ENCODE results near the gene SH3GL1.
"Not testable (repeated sequence)": the region's sequence is repeated elsewhere in the genome, so short reads cannot be mapped to it uniquely, and the experiment has no call there.

The SH3GL1 gene

GRCh38 chr19:4342314-4342614 lies 58.1 kb downstream of the SH3GL1 start:
- ChIA-PET CTCF (interaction anchor here (0.7 to 2.7 kb wide), 3 partner anchors 10 to 75 kb away, joined by 3 to 30 read pairs (median 18); no protein-coding TSS in a partner anchor), POLR2A (interaction anchor here (0.6 to 2.8 kb wide), 26 partner anchors 9 to 580 kb away, joined by 3 to 34 read pairs (median 7); partner anchors contain the start of genes CHAF1A, FSD1, MRPL54 and YJU2)
- TF ChIP-seq L3MBTL2 (conservative IDR thresholded peaks at IDR 0.05) (no peak), ELF4 (IDR thresholded peaks at IDR 0.05) (no peak), CTBP1 (IDR thresholded peaks at IDR 0.05; ENCODE audit: borderline replicate concordance) (no peak), BHLHE40 (IDR thresholded peaks at IDR 0.05; ENCODE audit: borderline replicate concordance) (no peak), FOXK2 (IDR thresholded peaks at IDR 0.05) (no peak), SP1 (IDR thresholded peaks at IDR 0.05) (no peak), SUZ12 (IDR thresholded peaks at IDR 0.05) (no peak), PKNOX1 (IDR thresholded peaks at IDR 0.05) (no peak)
- no peak for DNase-seq (ENCODE audit: extremely low spot score)

DNA sequence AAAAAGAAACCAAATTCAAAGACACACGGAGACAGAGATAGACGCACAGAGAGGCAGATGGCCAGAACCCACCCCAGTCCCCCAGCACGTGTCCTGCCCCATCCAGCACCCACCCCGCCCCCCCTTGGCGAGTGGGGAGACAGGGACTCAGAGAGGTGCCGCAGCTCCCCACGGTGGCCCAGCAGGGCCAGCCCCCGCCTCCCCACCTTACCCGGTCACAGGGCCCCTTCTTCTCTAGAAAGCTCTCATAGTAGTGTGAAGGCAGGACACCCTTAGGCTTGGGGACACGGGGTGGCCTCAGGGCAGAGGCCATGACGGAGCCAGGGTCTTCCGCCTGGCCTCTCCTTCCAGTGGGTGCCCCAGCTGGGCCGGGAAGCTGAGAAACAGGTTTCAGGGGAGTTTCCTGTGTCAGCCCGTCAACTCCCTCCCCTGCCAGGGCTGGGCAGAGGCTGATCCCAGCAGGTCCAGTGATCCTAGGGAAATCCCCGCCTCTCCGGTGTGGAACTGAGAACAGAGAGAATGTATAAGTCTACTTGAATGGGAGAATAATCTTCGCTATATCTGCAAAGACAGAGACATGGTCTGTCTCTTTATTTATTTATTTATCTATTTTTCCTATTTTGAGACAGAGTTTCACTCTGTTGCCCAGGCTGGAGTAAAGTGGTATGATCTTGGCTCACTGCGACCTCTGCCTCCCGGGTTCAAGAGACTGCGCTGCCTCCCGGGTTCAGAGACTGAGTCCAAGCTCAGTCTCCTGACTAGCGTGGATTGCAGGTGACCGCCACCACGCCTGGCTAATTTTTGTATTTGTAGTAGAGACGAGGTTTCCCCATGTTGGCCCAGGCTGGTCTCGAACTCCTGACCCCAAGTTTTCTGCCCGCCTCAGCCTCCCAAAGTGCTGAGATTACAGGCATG lies 61.6 kb downstream of the SH3GL1 start, which contains the start of gene STAP2:
STAP2 (minus strand) TSS at position 387 of the 915 bp plus-strand sequence; CDS start at position 313, 74 bp downstream.
- TF ChIP-seq FOXK2 (IDR thresholded peaks at IDR 0.05) (no peak), SP1 (IDR thresholded peaks at IDR 0.05) (no peak), ARNT (IDR thresholded peaks at IDR 0.05) (no peak), PKNOX1 (IDR thresholded peaks at IDR 0.05) (no peak), FOXA1 (IDR thresholded peaks at IDR 0.05) (no peak), TARDBP (IDR thresholded peaks at IDR 0.05) (no peak), SUZ12 (IDR thresholded peaks at IDR 0.05) (no peak), L3MBTL2 (conservative IDR thresholded peaks at IDR 0.05) (no peak), BHLHE40 (IDR thresholded peaks at IDR 0.05; ENCODE audit: borderline replicate concordance) (no peak), FOXM1 (IDR thresholded peaks at IDR 0.05; ENCODE audit: borderline replicate concordance) (no peak), LEF1 (IDR thresholded peaks at IDR 0.05; ENCODE audit: borderline replicate concordance) (no peak), HDGF (IDR thresholded peaks at IDR 0.05; ENCODE audit: borderline replicate concordance) (no peak), ELF4 (IDR thresholded peaks at IDR 0.05) (no peak), CTBP1 (IDR thresholded peaks at IDR 0.05; ENCODE audit: borderline replicate concordance) (no peak)

DNA sequence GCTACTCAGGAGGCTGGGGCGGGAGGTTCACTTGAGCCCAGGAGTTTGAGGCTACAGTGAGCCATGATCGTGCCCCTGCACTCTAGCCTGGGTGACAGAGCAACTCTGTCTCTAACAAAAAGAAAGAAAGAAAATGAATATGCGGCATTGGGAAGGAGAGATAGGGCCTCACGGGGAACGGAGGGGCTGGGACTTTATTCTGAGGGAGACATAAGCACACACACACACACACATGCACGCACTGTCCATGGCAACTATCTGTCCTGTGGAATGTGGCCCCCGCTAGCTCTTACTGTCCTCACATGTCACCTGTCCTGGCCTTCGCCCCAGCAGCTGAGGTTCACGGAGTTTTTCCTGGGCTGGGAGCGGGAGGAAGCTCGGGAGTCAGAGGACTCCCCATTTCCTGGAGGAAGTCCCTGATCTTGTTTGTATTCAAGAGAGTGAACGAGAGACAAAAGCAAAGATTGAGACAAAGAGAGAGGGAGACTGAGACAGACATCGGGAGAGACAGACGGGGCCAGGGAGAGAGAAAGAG lies 62.4 kb downstream of the SH3GL1 start:
- TF ChIP-seq BHLHE40 (IDR thresholded peaks at IDR 0.05; ENCODE audit: borderline replicate concordance): no peak
- TF ChIP-seq SP1 (IDR thresholded peaks at IDR 0.05): no peak
- no peak for TF ChIP-seq LEF1 (IDR thresholded peaks at IDR 0.05; ENCODE audit: borderline replicate concordance)
- no peak for TF ChIP-seq SUZ12 (IDR thresholded peaks at IDR 0.05)
- TF ChIP-seq CTBP1 (IDR thresholded peaks at IDR 0.05; ENCODE audit: borderline replicate concordance): no peak
- TF ChIP-seq NFRKB (IDR thresholded peaks at IDR 0.05): no peak
- TF ChIP-seq L3MBTL2 (conservative IDR thresholded peaks at IDR 0.05): no peak
- TF ChIP-seq PKNOX1 (IDR thresholded peaks at IDR 0.05): no peak
- no peak for TF ChIP-seq HDGF (IDR thresholded peaks at IDR 0.05; ENCODE audit: borderline replicate concordance)
- no peak for TF ChIP-seq FOXM1 (IDR thresholded peaks at IDR 0.05; ENCODE audit: borderline replicate concordance)
- no peak for TF ChIP-seq FOXK2 (IDR thresholded peaks at IDR 0.05)
- TF ChIP-seq TARDBP (IDR thresholded peaks at IDR 0.05): no peak
- no peak for TF ChIP-seq ARNT (IDR thresholded peaks at IDR 0.05)
- no peak for TF ChIP-seq ELF4 (IDR thresholded peaks at IDR 0.05)
- TF ChIP-seq FOXA1 (IDR thresholded peaks at IDR 0.05): no peak
- TF ChIP-seq ZNF384 (IDR thresholded peaks at IDR 0.05): no peak
- ChIA-PET POLR2A (interaction anchor here (0.8 to 1.0 kb wide), 2 partner anchors 18 to 32 kb away, joined by 3 read pairs; no protein-coding TSS in a partner anchor), CTCF (no interaction called here)
- DNase-seq (ENCODE audit: extremely low spot score): no peak

More for the DNA sequence above, 61.6 kb downstream of the SH3GL1 start, which contains the start of gene STAP2:
- ChIA-PET CTCF (no interaction called here), POLR2A (interaction anchor here (0.8 kb wide), 1 partner anchor 33 kb away, joined by 3 read pairs; no protein-coding TSS in a partner anchor)
- DNase-seq (ENCODE audit: extremely low spot score): no peak

- ChIA-PET CTCF (no interaction called here), POLR2A (no interaction called here)
- TF ChIP-seq LEF1 (IDR thresholded peaks at IDR 0.05; ENCODE audit: borderline replicate concordance) (no peak), NFRKB (IDR thresholded peaks at IDR 0.05) (no peak), FOXA1 (IDR thresholded peaks at IDR 0.05) (no peak), ZNF384 (IDR thresholded peaks at IDR 0.05) (no peak), SUZ12 (IDR thresholded peaks at IDR 0.05) (no peak), SP1 (IDR thresholded peaks at IDR 0.05) (no peak), L3MBTL2 (conservative IDR thresholded peaks at IDR 0.05) (no peak), BHLHE40 (IDR thresholded peaks at IDR 0.05; ENCODE audit: borderline replicate concordance) (no peak), CTBP1 (IDR thresholded peaks at IDR 0.05; ENCODE audit: borderline replicate concordance) (no peak; the same call in 1 of the 2 replicates)
- no peak for DNase-seq (ENCODE audit: extremely low spot score)
These were observed 65.3 kb downstream of the SH3GL1 start for GRCh38 chr19:4334929-4335570.

- DNase-seq (ENCODE audit: extremely low spot score): no peak
- ChIA-PET CTCF (interaction anchor here (0.7 kb wide), 1 partner anchor 52 kb away, joined by 3 read pairs; no protein-coding TSS in a partner anchor), POLR2A (interaction anchor here (2.8 kb wide), 1 partner anchor 13 kb away, joined by 12 read pairs; the partner anchor contains the start of gene MPND)
- TF ChIP-seq CTBP1 (IDR thresholded peaks at IDR 0.05; ENCODE audit: borderline replicate concordance) (no peak), LEF1 (IDR thresholded peaks at IDR 0.05; ENCODE audit: borderline replicate concordance) (no peak), SUZ12 (IDR thresholded peaks at IDR 0.05) (no peak), FOXM1 (IDR thresholded peaks at IDR 0.05; ENCODE audit: borderline replicate concordance) (no peak), BHLHE40 (IDR thresholded peaks at IDR 0.05; ENCODE audit: borderline replicate concordance) (no peak), SP1 (IDR thresholded peaks at IDR 0.05) (no peak), L3MBTL2 (conservative IDR thresholded peaks at IDR 0.05) (no peak), ELF4 (IDR thresholded peaks at IDR 0.05) (no peak), TARDBP (IDR thresholded peaks at IDR 0.05) (no peak), PKNOX1 (IDR thresholded peaks at IDR 0.05) (no peak), HDGF (IDR thresholded peaks at IDR 0.05; ENCODE audit: borderline replicate concordance) (no peak), NFRKB (IDR thresholded peaks at IDR 0.05) (no peak), FOXK2 (IDR thresholded peaks at IDR 0.05) (no peak), ZNF384 (IDR thresholded peaks at IDR 0.05) (no peak), FOXA1 (IDR thresholded peaks at IDR 0.05) (no peak), ARNT (IDR thresholded peaks at IDR 0.05) (no peak)
These were observed 70.5 kb downstream of the SH3GL1 start for GRCh38 chr19:4329858-4330257.

DNA sequence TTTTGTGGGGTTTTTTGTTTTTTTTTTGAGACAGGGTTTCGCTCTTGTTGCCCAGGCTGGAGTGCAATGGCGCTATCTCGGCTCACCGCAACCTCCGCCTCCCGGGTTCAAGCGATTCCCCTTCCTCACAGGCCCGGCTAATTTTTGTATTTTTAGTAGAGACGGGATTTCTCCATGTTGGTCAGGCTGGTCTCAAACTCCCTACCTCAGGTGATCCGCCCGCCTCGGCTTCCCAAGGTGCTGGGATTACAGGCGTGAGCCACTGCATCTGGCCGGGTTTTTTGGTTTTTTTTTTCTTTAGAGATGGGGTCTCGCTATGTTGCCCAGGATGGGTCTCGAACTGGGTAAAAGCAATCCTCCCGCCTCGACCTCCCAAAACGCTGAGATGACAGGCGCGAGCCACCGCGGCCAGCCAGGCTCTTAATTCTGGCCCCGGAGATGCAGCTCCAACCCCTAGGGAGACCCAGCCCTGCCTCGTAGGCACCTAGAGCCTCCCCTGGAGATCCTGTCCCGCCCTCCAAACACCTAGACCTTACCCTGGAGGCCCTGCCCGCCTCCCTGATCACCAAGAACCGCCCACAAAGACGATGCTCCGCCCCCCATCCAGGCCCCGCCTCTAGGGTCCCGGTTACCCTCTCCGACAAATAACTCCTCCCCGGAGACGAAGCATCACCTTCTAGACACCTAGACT lies 71.2 kb downstream of the SH3GL1 start:
- DNase-seq (ENCODE audit: extremely low spot score): peak; percentile 65
- CTCF ChIA-PET: not testable (repeated sequence)
- POLR2A ChIA-PET: interaction anchor here (2.8 kb wide), 1 partner anchor 14 kb away, joined by 12 read pairs; the partner anchor contains the start of gene MPND

Data from HEK293T (cell line).